Inflammatory macrophage treated with lipopolysaccharide for 4 hours (primary cell): ENCODE results near the gene PRKAG2.

Experiments
- DNase-seq: peaks from one replicate; pipeline ENCODE4 v3.0.0-alpha.2; 2020

PRKAG2 gene

GRCh38 chr7:151630851-151631569 is 245.9 kb downstream of the PRKAG2 start:
- peak; percentile 33 for DNase-seq

GRCh38 chr7:151630358-151630757 is 246.6 kb downstream of the PRKAG2 start:
- DNase-seq, result no peak

- no peak for DNase-seq
These were observed 247.1 kb downstream of the PRKAG2 start for GRCh38 chr7:151629713-151630272.

GRCh38 chr7:151628846-151629604 is 247.9 kb downstream of the PRKAG2 start:
- no peak for DNase-seq

GRCh38 chr7:151626422-151627115 is 250.3 kb downstream of the PRKAG2 start:
- DNase-seq, result no peak

GRCh38 chr7:151625606-151626005 is 251.3 kb downstream of the PRKAG2 start:
- DNase-seq, result no peak

- no peak for DNase-seq
These were observed 252.5 kb downstream of the PRKAG2 start for GRCh38 chr7:151624246-151624928.

- no peak for DNase-seq
These were observed 253.1 kb downstream of the PRKAG2 start for GRCh38 chr7:151623766-151624165.

- no peak for DNase-seq
These were observed 255.0 kb downstream of the PRKAG2 start for GRCh38 chr7:151621961-151622360.

GRCh38 chr7:151616443-151617213 is 260.3 kb downstream of the PRKAG2 start:
- DNase-seq, result no peak

- DNase-seq, result no peak
These were observed 261.1 kb downstream of the PRKAG2 start for GRCh38 chr7:151615784-151616183.

- DNase-seq, result no peak
These were observed 261.9 kb downstream of the PRKAG2 start for GRCh38 chr7:151615058-151615457.

- no peak for DNase-seq
These were observed 262.9 kb downstream of the PRKAG2 start for GRCh38 chr7:151614019-151614418.

- DNase-seq, result no peak
These were observed 265.0 kb downstream of the PRKAG2 start for GRCh38 chr7:151611878-151612277.

GRCh38 chr7:151611041-151611440 is 265.9 kb downstream of the PRKAG2 start:
- DNase-seq, result no peak

GRCh38 chr7:151608031-151608551 is 268.8 kb downstream of the PRKAG2 start:
- DNase-seq, result no peak

- DNase-seq, result no peak
These were observed 269.4 kb downstream of the PRKAG2 start for GRCh38 chr7:151607464-151607867.

GRCh38 chr7:151603951-151604350 is 273.0 kb downstream of the PRKAG2 start:
- no peak for DNase-seq

- DNase-seq, result no peak
These were observed 275.2 kb downstream of the PRKAG2 start for GRCh38 chr7:151601521-151602305.

- no peak for DNase-seq
These were observed 276.6 kb downstream of the PRKAG2 start for GRCh38 chr7:151600331-151600730.
